ENCODE data around the gene DUSP14.

DNA sequence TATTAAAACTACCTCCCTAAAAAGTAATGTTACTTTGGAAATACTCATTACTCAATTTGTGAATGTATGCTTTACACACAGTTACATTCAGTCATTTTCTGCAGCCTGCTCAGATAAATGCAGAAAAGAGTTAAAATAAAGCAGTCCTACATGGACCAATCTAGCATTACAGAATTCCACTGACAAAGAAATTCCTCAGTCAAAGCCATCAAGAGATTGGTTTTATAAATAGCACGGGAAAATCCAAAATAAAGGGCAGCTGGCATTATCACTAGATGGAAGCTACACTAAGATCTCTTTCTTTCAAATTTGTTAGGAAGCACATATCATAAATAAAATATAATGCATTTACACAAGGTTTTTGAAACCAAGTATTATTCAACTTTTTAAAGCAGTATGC, 58.3 kb downstream of the DUSP14 start:
- TF ChIP-seq, protein P1, sequence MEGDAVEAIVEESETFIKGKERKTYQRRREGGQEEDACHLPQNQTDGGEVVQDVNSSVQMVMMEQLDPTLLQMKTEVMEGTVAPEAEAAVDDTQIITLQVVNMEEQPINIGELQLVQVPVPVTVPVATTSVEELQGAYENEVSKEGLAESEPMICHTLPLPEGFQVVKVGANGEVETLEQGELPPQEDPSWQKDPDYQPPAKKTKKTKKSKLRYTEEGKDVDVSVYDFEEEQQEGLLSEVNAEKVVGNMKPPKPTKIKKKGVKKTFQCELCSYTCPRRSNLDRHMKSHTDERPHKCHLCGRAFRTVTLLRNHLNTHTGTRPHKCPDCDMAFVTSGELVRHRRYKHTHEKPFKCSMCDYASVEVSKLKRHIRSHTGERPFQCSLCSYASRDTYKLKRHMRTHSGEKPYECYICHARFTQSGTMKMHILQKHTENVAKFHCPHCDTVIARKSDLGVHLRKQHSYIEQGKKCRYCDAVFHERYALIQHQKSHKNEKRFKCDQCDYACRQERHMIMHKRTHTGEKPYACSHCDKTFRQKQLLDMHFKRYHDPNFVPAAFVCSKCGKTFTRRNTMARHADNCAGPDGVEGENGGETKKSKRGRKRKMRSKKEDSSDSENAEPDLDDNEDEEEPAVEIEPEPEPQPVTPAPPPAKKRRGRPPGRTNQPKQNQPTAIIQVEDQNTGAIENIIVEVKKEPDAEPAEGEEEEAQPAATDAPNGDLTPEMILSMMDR (conservative IDR thresholded peaks at IDR 0.05 in 1 of 2, IDR thresholded peaks at IDR 0.05 in 1 of 2; ENCODE audit: extremely low read depth in 1 of 2, insufficient read depth in 1 of 2, low read depth in 1 of 2, low read length in 2 of 2) = no peak
- TF ChIP-seq EZH2 (IDR thresholded peaks at IDR 0.05; ENCODE audit: borderline replicate concordance, low read length) = no peak
